ENCODE measurements around the gene URI1.
"Not testable (repeated sequence)": the region's sequence is repeated elsewhere in the genome, so short reads cannot be mapped to it uniquely, and the experiment has no call there.

The URI1 gene

GRCh38 chr19:29942404-29943261 lies 594 bp downstream of the URI1 start:
- peak; percentile 63 to 79 for DNase-seq

- no peak for DNase-seq
Measured at GRCh38 chr19:29943615-29944014, 1.6 kb downstream of the URI1 start.

GRCh38 chr19:29944390-29945012 lies 2.5 kb downstream of the URI1 start:
- DNase-seq, result no peak

GRCh38 chr19:29945017-29945416 lies 3.0 kb downstream of the URI1 start:
- DNase-seq, result no peak

- no peak for DNase-seq
Measured at GRCh38 chr19:29945433-29945832, 3.4 kb downstream of the URI1 start.

- no peak for DNase-seq
Measured at GRCh38 chr19:29946645-29947044, 4.6 kb downstream of the URI1 start.

GRCh38 chr19:29947871-29948270 lies 5.8 kb downstream of the URI1 start:
- DNase-seq, result no peak

GRCh38 chr19:29948759-29949470 lies 6.9 kb downstream of the URI1 start:
- DNase-seq, result not testable (repeated sequence)

- DNase-seq, result no peak
Measured at GRCh38 chr19:29952177-29952576, 10.1 kb downstream of the URI1 start.

GRCh38 chr19:29952646-29953045 lies 10.6 kb downstream of the URI1 start:
- DNase-seq, result no peak

- DNase-seq, result no peak
Measured at GRCh38 chr19:29953352-29954247, 11.6 kb downstream of the URI1 start.

- no peak for DNase-seq
Measured at GRCh38 chr19:29956855-29957254, 14.8 kb downstream of the URI1 start.

- no peak for DNase-seq
Measured at GRCh38 chr19:29961311-29961710, 19.3 kb downstream of the URI1 start.

GRCh38 chr19:29962793-29963192 lies 20.8 kb downstream of the URI1 start:
- DNase-seq, result no peak

GRCh38 chr19:29963576-29963975 lies 21.5 kb downstream of the URI1 start:
- no peak for DNase-seq

GRCh38 chr19:29964171-29964570 lies 22.1 kb downstream of the URI1 start:
- no peak for DNase-seq

GRCh38 chr19:29965492-29965891 lies 23.5 kb downstream of the URI1 start:
- DNase-seq, result no peak

- not testable (repeated sequence) for DNase-seq
Measured at GRCh38 chr19:29966142-29966541, 24.1 kb downstream of the URI1 start.

GRCh38 chr19:29966588-29967249 lies 24.7 kb downstream of the URI1 start:
- DNase-seq, result peak in 1 of 2 donors; percentile 14

GRCh38 chr19:29967623-29968022 lies 25.6 kb downstream of the URI1 start:
- DNase-seq, result no peak

- no peak for DNase-seq
Measured at GRCh38 chr19:29969891-29970290, 27.9 kb downstream of the URI1 start.

GRCh38 chr19:29971002-29971401 lies 29.0 kb downstream of the URI1 start:
- DNase-seq, result no peak
